ENCODE data around the gene PIGV. TPM values are rescaled to one million over a fixed set of nuclear protein-coding genes. Genes with fewer than 3 reads are reported as not detected.

Gene PIGV
- total RNA-seq, 1 experiment from 2014 or later = 13.2 TPM

GRCh38 chr1:26780344-26780957, 7.3 kb upstream of the PIGV start:
- CTCF ChIA-PET = interaction anchor here (1.2 to 1.5 kb wide), 2 partner anchors 8 to 179 kb away, joined by 3 read pairs; no protein-coding TSS in a partner anchor
- Histone ChIP-seq H3K9me2 (ENCODE audit: insufficient read depth) (no peaks in the 10 kb centered on the region), H3K27me3 (ENCODE audit: insufficient read depth, low read length) (no peaks in the 10 kb centered on the region), H3K9ac (ENCODE audit: low read length) (no peak overlapping the region), H3K4me2 (ENCODE audit: low read length) (no peak overlapping the region), H3K27ac (ENCODE audit: low read depth, low read length) (no peak overlapping the region), H3K36me3 (ENCODE audit: control insufficient read depth in 1 of 2, insufficient read depth in 2 of 2, low read length in 2 of 2) (peaks cover 37 to 43% of the 10 kb centered on the region in 2 experiments; a peak in 3 of 4 replicates), H3K4me3 (replicated peaks in 1 of 2; ENCODE audit: low read depth in 1 of 2, low read length in 2 of 2) (no peak overlapping the region), H3K79me2 (ENCODE audit: insufficient read depth, low read length) (peaks cover 8% of the 10 kb centered on the region), H3K9me3 (ENCODE audit: control insufficient read depth in 1 of 2, insufficient read depth in 1 of 2, low read depth in 1 of 2, low read length in 2 of 2) (no peaks in the 10 kb centered on the region), H4K20me1 (ENCODE audit: insufficient read depth) (0 out of 2 replicates have a peak, but pooled peaks cover 3% of the 10 kb centered on the region), H2AFZ (ENCODE audit: low read depth, low read length, poor library complexity, severe bottlenecking) (no peak overlapping the region), H3K4me1 (ENCODE audit: control insufficient read depth in 1 of 2, insufficient read depth in 2 of 2, low read length in 2 of 2) (peaks cover 8 to 26% of the 10 kb centered on the region in 2 experiments; a peak in 3 of 4 replicates)
- ATAC-seq = no peak
- no TSS peak for BruUV-seq (replicated peaks)
- intact Hi-C loops (cut with micrococcal nuclease) = no loop called here
- POLR2A ChIA-PET = no interaction called here
- TF ChIP-seq YY1 (IDR thresholded peaks at IDR 0.05; ENCODE audit: extremely low read depth, insufficient replicate concordance, low read depth, low read length) (no peak), SRF (IDR thresholded peaks at IDR 0.05; ENCODE audit: low read depth) (no peak), TCF7L2 (IDR thresholded peaks at IDR 0.05; ENCODE audit: borderline replicate concordance, extremely low read depth, insufficient read depth, insufficient read length) (no peak), ZFX (IDR thresholded peaks at IDR 0.05) (no peak), SIN3A (IDR thresholded peaks at IDR 0.05; ENCODE audit: low read depth) (no peak), CEBPB (IDR thresholded peaks at IDR 0.05; ENCODE audit: low read depth) (no peak), EZH2phosphoT487 (IDR thresholded peaks at IDR 0.05; ENCODE audit: borderline replicate concordance) (no peak), SP1 (IDR thresholded peaks at IDR 0.05; ENCODE audit: low read depth) (no peak), CBX3 (IDR thresholded peaks at IDR 0.05; ENCODE audit: low read depth) (no peak), EZH2 (IDR thresholded peaks at IDR 0.05) (no peak), JUND (IDR thresholded peaks at IDR 0.05) (no peak)
- TF ChIP-seq, protein P1, sequence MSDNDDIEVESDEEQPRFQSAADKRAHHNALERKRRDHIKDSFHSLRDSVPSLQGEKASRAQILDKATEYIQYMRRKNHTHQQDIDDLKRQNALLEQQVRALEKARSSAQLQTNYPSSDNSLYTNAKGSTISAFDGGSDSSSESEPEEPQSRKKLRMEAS (IDR thresholded peaks at IDR 0.05) = no peak
- TF ChIP-seq, protein P2, sequence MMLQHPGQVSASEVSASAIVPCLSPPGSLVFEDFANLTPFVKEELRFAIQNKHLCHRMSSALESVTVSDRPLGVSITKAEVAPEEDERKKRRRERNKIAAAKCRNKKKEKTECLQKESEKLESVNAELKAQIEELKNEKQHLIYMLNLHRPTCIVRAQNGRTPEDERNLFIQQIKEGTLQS (IDR thresholded peaks at IDR 0.05) = no peak
- TF ChIP-seq, protein P3, sequence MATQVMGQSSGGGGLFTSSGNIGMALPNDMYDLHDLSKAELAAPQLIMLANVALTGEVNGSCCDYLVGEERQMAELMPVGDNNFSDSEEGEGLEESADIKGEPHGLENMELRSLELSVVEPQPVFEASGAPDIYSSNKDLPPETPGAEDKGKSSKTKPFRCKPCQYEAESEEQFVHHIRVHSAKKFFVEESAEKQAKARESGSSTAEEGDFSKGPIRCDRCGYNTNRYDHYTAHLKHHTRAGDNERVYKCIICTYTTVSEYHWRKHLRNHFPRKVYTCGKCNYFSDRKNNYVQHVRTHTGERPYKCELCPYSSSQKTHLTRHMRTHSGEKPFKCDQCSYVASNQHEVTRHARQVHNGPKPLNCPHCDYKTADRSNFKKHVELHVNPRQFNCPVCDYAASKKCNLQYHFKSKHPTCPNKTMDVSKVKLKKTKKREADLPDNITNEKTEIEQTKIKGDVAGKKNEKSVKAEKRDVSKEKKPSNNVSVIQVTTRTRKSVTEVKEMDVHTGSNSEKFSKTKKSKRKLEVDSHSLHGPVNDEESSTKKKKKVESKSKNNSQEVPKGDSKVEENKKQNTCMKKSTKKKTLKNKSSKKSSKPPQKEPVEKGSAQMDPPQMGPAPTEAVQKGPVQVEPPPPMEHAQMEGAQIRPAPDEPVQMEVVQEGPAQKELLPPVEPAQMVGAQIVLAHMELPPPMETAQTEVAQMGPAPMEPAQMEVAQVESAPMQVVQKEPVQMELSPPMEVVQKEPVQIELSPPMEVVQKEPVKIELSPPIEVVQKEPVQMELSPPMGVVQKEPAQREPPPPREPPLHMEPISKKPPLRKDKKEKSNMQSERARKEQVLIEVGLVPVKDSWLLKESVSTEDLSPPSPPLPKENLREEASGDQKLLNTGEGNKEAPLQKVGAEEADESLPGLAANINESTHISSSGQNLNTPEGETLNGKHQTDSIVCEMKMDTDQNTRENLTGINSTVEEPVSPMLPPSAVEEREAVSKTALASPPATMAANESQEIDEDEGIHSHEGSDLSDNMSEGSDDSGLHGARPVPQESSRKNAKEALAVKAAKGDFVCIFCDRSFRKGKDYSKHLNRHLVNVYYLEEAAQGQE (IDR thresholded peaks at IDR 0.05; ENCODE audit: low read depth) = no peak
- DNase-seq (ENCODE audit: low read depth, low spot score) = no peak
- RAD21 ChIA-PET (ENCODE audit: low non-redundant PET in 1 of 2, low total read pairs in 2 of 2, uncharacterized antibody in 2 of 2, unreplicated experiment in 2 of 2) = no interaction called here

Measured in HCT116 (cell line).